ENCODE data around the gene RBM43. TPM values are rescaled to one million over a fixed set of nuclear protein-coding genes. Genes with fewer than 3 reads are reported as not detected.
"Not testable (repeated sequence)": the region's sequence is repeated elsewhere in the genome, so short reads cannot be mapped to it uniquely, and the experiment has no call there.

The RBM43 gene
- total RNA-seq (10 to 100 TPM in 4 of 7 donors, 1 to 10 TPM in 3; 7.0 to 20.3 (median 10.2) TPM), polyA plus RNA-seq (1 to 10 TPM; 5.2 to 6.8 (median 5.7) TPM)
- long read RNA-seq, donor 1, full-length matches to known transcripts, result 4 of 4 reads
- long read RNA-seq, donor 1, partial matches to known transcripts, result 0 of 4 reads
- long read RNA-seq, donor 1, other reads (novel, unspliced or antisense), result 0 of 4 reads
- long read RNA-seq, donor 2, full-length matches to known transcripts, result 2 of 2 reads
- long read RNA-seq, donor 2, partial matches to known transcripts, result 0 of 2 reads
- long read RNA-seq, donor 2, other reads (novel, unspliced or antisense), result 0 of 2 reads

GRCh38 chr2:151261231-151261976, at the start of gene RBM43:
Gene RBM43, minus strand, starts transcription at chr2:151261863. Its CDS starts 136 bp downstream, at chr2:151261727.
- H3K4me1 ChIP-seq, result peaks cover 0 to 41% (median 18%) of the 10 kb centered on the region in 6 donors
- no peaks in the 10 kb centered on the region for H3K36me3 ChIP-seq
- intact Hi-C loops (cut with DNase I; ENCODE audit: low total_unique reads), result no loop called here
- peak within 1 kb of the TSS; percentile 93 to 99 (median 98) for H3K27ac ChIP-seq
- DNase-seq, result peak; percentile 95
- no peaks in the 10 kb centered on the region for H3K9me3 ChIP-seq
- TF ChIP-seq POLR2AphosphoS5 (IDR thresholded peaks at IDR 0.05) (peak; percentile 91 to 97 (median 94)), POLR2A (IDR thresholded peaks at IDR 0.05) (peak in 2 of 3 donors; percentile 5 to 79)
- TF ChIP-seq, protein P1, sequence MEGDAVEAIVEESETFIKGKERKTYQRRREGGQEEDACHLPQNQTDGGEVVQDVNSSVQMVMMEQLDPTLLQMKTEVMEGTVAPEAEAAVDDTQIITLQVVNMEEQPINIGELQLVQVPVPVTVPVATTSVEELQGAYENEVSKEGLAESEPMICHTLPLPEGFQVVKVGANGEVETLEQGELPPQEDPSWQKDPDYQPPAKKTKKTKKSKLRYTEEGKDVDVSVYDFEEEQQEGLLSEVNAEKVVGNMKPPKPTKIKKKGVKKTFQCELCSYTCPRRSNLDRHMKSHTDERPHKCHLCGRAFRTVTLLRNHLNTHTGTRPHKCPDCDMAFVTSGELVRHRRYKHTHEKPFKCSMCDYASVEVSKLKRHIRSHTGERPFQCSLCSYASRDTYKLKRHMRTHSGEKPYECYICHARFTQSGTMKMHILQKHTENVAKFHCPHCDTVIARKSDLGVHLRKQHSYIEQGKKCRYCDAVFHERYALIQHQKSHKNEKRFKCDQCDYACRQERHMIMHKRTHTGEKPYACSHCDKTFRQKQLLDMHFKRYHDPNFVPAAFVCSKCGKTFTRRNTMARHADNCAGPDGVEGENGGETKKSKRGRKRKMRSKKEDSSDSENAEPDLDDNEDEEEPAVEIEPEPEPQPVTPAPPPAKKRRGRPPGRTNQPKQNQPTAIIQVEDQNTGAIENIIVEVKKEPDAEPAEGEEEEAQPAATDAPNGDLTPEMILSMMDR (IDR thresholded peaks at IDR 0.05 in 8 of 11, conservative IDR thresholded peaks at IDR 0.05 in 3 of 11), result peak in 1 of 11 experiments; percentile 14
- 0 to 1% (median 0%) methylated on average over 27 to 61 of the region's 61 CpGs for WGBS, 5 donors
- peak within 1 kb of the TSS; percentile 74 to 98 (median 91) for H3K4me3 ChIP-seq
- H3K27me3 ChIP-seq (replicated peaks in 1 of 7), result no peaks in the 10 kb centered on the region

DNA sequence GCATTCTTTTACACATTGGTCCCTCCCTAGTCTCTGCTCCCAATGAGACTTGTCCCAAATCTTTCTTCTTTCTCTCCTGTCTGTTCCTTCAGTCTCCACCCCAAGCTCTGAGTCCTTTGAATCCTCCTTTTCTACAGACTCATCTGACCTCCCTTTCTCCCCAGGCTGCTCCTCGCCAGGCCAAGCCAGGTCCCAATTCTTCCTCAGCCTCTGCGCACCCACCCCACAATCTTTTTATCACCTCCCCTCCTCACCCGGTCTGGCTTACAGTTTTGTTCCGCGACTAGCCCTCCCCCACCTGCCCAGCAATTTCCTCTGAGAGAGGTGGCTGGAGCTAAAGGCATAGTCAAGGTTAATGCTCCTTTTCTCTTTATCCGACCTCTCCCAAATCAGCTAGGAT, 48.6 kb upstream of the RBM43 start:
- intact Hi-C loops (cut with DNase I; ENCODE audit: low total_unique reads); H3K27me3 ChIP-seq (replicated peaks in 1 of 7); H3K36me3 ChIP-seq; H3K4me3 ChIP-seq; DNase-seq; H3K9me3 ChIP-seq; H3K4me1 ChIP-seq; H3K27ac ChIP-seq: not testable (repeated sequence)
- 88 to 94% (median 93%) methylated on average over 6 of the region's 6 CpGs for WGBS, 5 donors

GRCh38 chr2:151306621-151307020, 45.0 kb upstream of the RBM43 start:
- Histone ChIP-seq H3K27ac (no peak overlapping the region), H3K9me3 (no peaks in the 10 kb centered on the region), H3K27me3 (replicated peaks in 1 of 7) (no peaks in the 10 kb centered on the region), H3K36me3 (no peaks in the 10 kb centered on the region), H3K4me1 (no peaks in the 10 kb centered on the region), H3K4me3 (no peak overlapping the region)
- no peak for DNase-seq
- TF ChIP-seq POLR2A (IDR thresholded peaks at IDR 0.05), result no peak
- TF ChIP-seq, protein P1 (IDR thresholded peaks at IDR 0.05 in 8 of 11, conservative IDR thresholded peaks at IDR 0.05 in 3 of 11), result no peak
- TF ChIP-seq POLR2AphosphoS5 (IDR thresholded peaks at IDR 0.05), result no peak
- intact Hi-C loops (cut with DNase I; ENCODE audit: low total_unique reads), result no loop called here
- 69 to 93% (median 74%) methylated on average over 3 of the region's 3 CpGs for WGBS, 5 donors

- no peaks in the 10 kb centered on the region for H3K4me1 ChIP-seq
- H3K27me3 ChIP-seq (replicated peaks in 1 of 7), result no peaks in the 10 kb centered on the region
- DNase-seq, result no peak
- TF ChIP-seq, protein P1 (IDR thresholded peaks at IDR 0.05 in 8 of 11, conservative IDR thresholded peaks at IDR 0.05 in 3 of 11), result no peak
- TF ChIP-seq POLR2AphosphoS5 (IDR thresholded peaks at IDR 0.05), result no peak
- TF ChIP-seq POLR2A (IDR thresholded peaks at IDR 0.05), result no peak
- no peaks in the 10 kb centered on the region for H3K9me3 ChIP-seq
- no peak overlapping the region for H3K4me3 ChIP-seq
- no peaks in the 10 kb centered on the region for H3K36me3 ChIP-seq
- peak overlapping the region in 2 of 8 donors; percentile 26 to 37 for H3K27ac ChIP-seq
- intact Hi-C loops (cut with DNase I; ENCODE audit: low total_unique reads), result no loop called here
Measured at GRCh38 chr2:151305129-151305691, 43.5 kb upstream of the RBM43 start.
